RWPE2 (cell line): ENCODE measurements around the gene TTF1.

Experiments
- ATAC-seq: fragments of 200-7000 bp; cut with Tn5 transposase; 3 replicates; pipeline ENCODE4 v1.9.1; 2021; ENCODE audit warnings: low read depth
- DNase-seq: peaks from one replicate; pipeline ENCODE4 v3.0.0-alpha.2; 2020; ENCODE audit warnings: low spot score
- H3K27ac ChIP-seq: fragments of 450-650 bp; 2 replicates; pipeline ENCODE4 v1.5.1; 2017; ENCODE audit warnings: mild to moderate bottlenecking; ENCODE audit not compliant: poor library complexity, severe bottlenecking
- H3K27me3 ChIP-seq: fragments of 250-450 bp; sonication (Bioruptor Pico); 2 replicates; pipeline ENCODE4 v1.5.1; 2021; ENCODE audit warnings: mild to moderate bottlenecking, moderate library complexity; ENCODE audit not compliant: insufficient read depth, poor library complexity, severe bottlenecking
- H3K36me3 ChIP-seq: fragments of 250-450 bp; sonication (Bioruptor Pico); 2 replicates; pipeline ENCODE4 v1.5.1; 2020; ENCODE audit warnings: low read depth, mild to moderate bottlenecking, moderate library complexity
- H3K4me1 ChIP-seq: fragments of 250-450 bp; sonication (Bioruptor Pico); 2 replicates; pipeline ENCODE4 v1.5.1; 2021; ENCODE audit warnings: mild to moderate bottlenecking, moderate library complexity; ENCODE audit not compliant: insufficient read depth, poor library complexity, severe bottlenecking
- H3K4me3 ChIP-seq: fragments of 250-450 bp; sonication (Bioruptor Pico); 2 replicates; pipeline ENCODE4 v1.5.1; 2021; ENCODE audit warnings: mild to moderate bottlenecking, moderate library complexity; ENCODE audit not compliant: severe bottlenecking
- H3K9me3 ChIP-seq: fragments of 250-450 bp; sonication (Bioruptor Pico); 2 replicates; pipeline ENCODE4 v1.5.1; 2021; ENCODE audit warnings: mild to moderate bottlenecking, moderate library complexity; ENCODE audit not compliant: severe bottlenecking
- CTCF ChIP-seq: fragments of 450-650 bp; IDR thresholded peaks from one replicate; pipeline ENCODE4 v1.5.1; 2017; ENCODE audit warnings: mild to moderate bottlenecking, moderate library complexity; ENCODE audit not compliant: poor library complexity, severe bottlenecking

The TTF1 gene

GRCh38 chr9:132447346-132447745 lies 40.7 kb upstream of the TTF1 start:
- DNase-seq (no peak), ATAC-seq (no peak)
- Histone ChIP-seq H3K9me3 (no peaks in the 10 kb centered on the region), H3K27ac (no peak overlapping the region), H3K4me3 (no peak overlapping the region), H3K27me3 (peaks cover 5% of the 10 kb centered on the region), H3K4me1 (no peaks in the 10 kb centered on the region), H3K36me3 (no peaks in the 10 kb centered on the region)
- TF ChIP-seq CTCF, result peak; percentile 6

DNA sequence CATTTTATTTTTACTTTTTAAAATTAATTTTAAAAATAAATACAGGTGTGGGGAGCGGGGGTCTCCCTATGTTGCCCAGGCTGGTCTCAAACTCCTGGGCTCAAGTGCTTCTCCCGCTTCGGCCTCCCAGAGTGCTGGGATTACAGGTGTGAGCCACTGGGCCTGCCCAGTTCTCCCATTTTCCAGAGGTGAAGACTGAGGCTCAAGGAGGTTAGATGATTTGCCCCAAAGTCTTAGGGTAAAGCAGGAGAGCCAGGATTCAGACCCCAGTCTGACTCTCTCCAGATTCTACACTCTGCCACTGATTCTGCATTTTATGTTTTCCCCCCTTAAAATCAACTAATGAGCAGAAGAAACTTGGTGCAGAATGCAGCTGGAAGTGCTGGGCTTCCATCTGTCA lies 40.2 kb upstream of the TTF1 start:
- no peak for DNase-seq
- H3K27me3 ChIP-seq, result peaks cover 5% of the 10 kb centered on the region
- no peak for TF ChIP-seq CTCF
- no peaks in the 10 kb centered on the region for H3K4me1 ChIP-seq
- no peaks in the 10 kb centered on the region for H3K9me3 ChIP-seq
- no peak overlapping the region for H3K27ac ChIP-seq
- no peaks in the 10 kb centered on the region for H3K36me3 ChIP-seq
- H3K4me3 ChIP-seq, result no peak overlapping the region
- ATAC-seq, result no peak

GRCh38 chr9:132443951-132444607 lies 37.4 kb upstream of the TTF1 start:
- peaks cover 19% of the 10 kb centered on the region for H3K27me3 ChIP-seq
- no peak for TF ChIP-seq CTCF
- no peak overlapping the region for H3K27ac ChIP-seq
- no peaks in the 10 kb centered on the region for H3K36me3 ChIP-seq
- ATAC-seq, result no peak
- no peak for DNase-seq
- no peak overlapping the region for H3K4me3 ChIP-seq
- H3K4me1 ChIP-seq, result no peaks in the 10 kb centered on the region
- H3K9me3 ChIP-seq, result no peaks in the 10 kb centered on the region

DNA sequence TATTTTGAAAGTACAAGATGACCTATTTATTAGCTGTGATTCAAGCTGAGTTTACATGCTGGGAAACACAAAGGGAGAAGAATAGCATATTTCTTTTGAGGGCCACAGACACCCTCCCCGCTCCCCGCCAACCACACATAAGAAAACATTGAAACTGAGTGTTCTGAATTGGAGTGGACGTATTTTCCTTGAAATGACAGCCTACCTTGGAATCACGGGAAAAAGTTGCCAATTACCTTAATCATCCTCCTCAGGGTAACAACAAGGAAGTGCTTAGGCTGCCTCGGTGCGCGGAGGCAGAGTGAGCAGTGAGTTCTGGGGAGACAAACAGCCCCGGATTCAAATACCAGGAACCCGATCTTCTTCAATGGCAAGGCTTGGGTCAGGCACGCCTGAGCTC lies 34.8 kb upstream of the TTF1 start:
- H3K4me3 ChIP-seq, result no peak overlapping the region
- H3K27me3 ChIP-seq, result peaks cover 13% of the 10 kb centered on the region
- no peak overlapping the region for H3K27ac ChIP-seq
- ATAC-seq (no peak), DNase-seq (no peak)
- TF ChIP-seq CTCF, result no peak
- H3K36me3 ChIP-seq, result no peaks in the 10 kb centered on the region
- no peaks in the 10 kb centered on the region for H3K4me1 ChIP-seq
- H3K9me3 ChIP-seq, result no peaks in the 10 kb centered on the region

DNA sequence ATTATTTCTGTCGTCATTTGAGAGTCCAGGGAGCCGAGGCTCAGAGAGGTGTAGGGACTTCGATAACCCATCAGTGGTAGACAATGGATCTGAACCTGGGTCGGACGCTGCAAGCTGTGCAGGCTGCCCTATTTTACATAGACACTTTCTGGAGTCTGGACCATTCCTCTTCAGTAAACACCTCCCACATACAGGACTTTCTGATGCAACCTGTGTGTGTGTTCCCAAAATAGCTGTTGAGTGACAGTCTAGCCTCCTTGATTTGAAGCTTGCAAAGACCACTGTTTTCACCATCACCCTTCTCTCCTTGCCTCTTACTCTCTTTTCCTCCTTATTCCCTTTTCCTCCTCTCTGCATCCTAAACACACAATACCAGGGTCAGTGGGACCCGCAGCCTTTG lies 34.1 kb upstream of the TTF1 start:
- H3K27me3 ChIP-seq, result peaks cover 13% of the 10 kb centered on the region
- ATAC-seq, result no peak

More for the DNA sequence above, 34.1 kb upstream of the TTF1 start:
- DNase-seq, result no peak
- no peaks in the 10 kb centered on the region for H3K4me1 ChIP-seq
- no peaks in the 10 kb centered on the region for H3K36me3 ChIP-seq
- no peak overlapping the region for H3K27ac ChIP-seq
- no peak overlapping the region for H3K4me3 ChIP-seq
- no peak for TF ChIP-seq CTCF
- H3K9me3 ChIP-seq, result no peaks in the 10 kb centered on the region
